WI38 (cell line): Measurements from ENCODE around the gene B4GALNT4.

Source experiments
- H3K4me3 ChIP-seq: 2 replicates; pipeline ENCODE4 v1.5.1; 2011; ENCODE audit warnings: low read depth, mild to moderate bottlenecking, control low read depth, low read length
- CTCF ChIP-seq: IDR thresholded peaks from 2 replicates; pipeline ENCODE4 v1.5.1; 2012; ENCODE audit warnings: low read depth, mild to moderate bottlenecking, control low read depth, low read length

Gene B4GALNT4

GRCh38 chr11:403021-403760 is 33.9 kb downstream of the B4GALNT4 start:
- no peak overlapping the region for H3K4me3 ChIP-seq
- no peak for TF ChIP-seq CTCF

- no peak for TF ChIP-seq CTCF
- H3K4me3 ChIP-seq = no peak overlapping the region
Observed at GRCh38 chr11:403761-404431, 34.6 kb downstream of the B4GALNT4 start.

- H3K4me3 ChIP-seq = no peak overlapping the region
- TF ChIP-seq CTCF = no peak
Observed at GRCh38 chr11:404551-405264, 35.4 kb downstream of the B4GALNT4 start.

GRCh38 chr11:405323-405953 is 36.1 kb downstream of the B4GALNT4 start:
- TF ChIP-seq CTCF = no peak

GRCh38 chr11:405954-406795 is 36.9 kb downstream of the B4GALNT4 start:
- no peak for TF ChIP-seq CTCF
- peak overlapping the region; percentile 54 for H3K4me3 ChIP-seq

More at GRCh38 chr11:405323-405953, 36.1 kb downstream of the B4GALNT4 start:
- H3K4me3 ChIP-seq = no peak overlapping the region

GRCh38 chr11:406796-407650 is 37.7 kb downstream of the B4GALNT4 start:
- peak overlapping the region; percentile 54 for H3K4me3 ChIP-seq
- no peak for TF ChIP-seq CTCF
